SK-N-SH treated with all-trans-retinoic acid at 6 μM for 48 hours (cell line): ENCODE data around the gene RADIL.

Source experiments
- CSRNP3 ChIP-seq: fragments of 250-450 bp; sonication (Bioruptor Pico); IDR thresholded peaks from 2 replicates; pipeline ENCODE4 v1.5.1; 2021; ENCODE audit warnings: mild to moderate bottlenecking, moderate library complexity
- GLIS3 ChIP-seq: fragments of 250-450 bp; sonication (Bioruptor Pico); IDR thresholded peaks from 2 replicates; pipeline ENCODE4 v1.5.0; 2020; ENCODE audit warnings: mild to moderate bottlenecking, moderate library complexity
- PATZ1 ChIP-seq: fragments of 250-450 bp; sonication (Bioruptor Pico); IDR thresholded peaks from 2 replicates; pipeline ENCODE4 v1.8.0; 2020; ENCODE audit warnings: mild to moderate bottlenecking, moderate library complexity, borderline replicate concordance
- POU6F1 ChIP-seq: fragments of 250-450 bp; sonication (Bioruptor Pico); IDR thresholded peaks from 2 replicates; pipeline ENCODE4 v1.8.0; 2021; ENCODE audit warnings: low read depth, mild to moderate bottlenecking, moderate library complexity, borderline replicate concordance
- SNAI2 ChIP-seq: fragments of 250-450 bp; sonication (Bioruptor Pico); IDR thresholded peaks from 2 replicates; pipeline ENCODE4 v1.5.0; 2020; ENCODE audit warnings: mild to moderate bottlenecking, moderate library complexity
- TOX ChIP-seq: fragments of 250-450 bp; sonication (Bioruptor Pico); IDR thresholded peaks from 2 replicates; pipeline ENCODE4 v1.8.0; 2021; ENCODE audit warnings: mild to moderate bottlenecking, moderate library complexity, borderline replicate concordance
- ZNF8 ChIP-seq: fragments of 450-650 bp; formaldehyde crosslinking; IDR thresholded peaks from 2 replicates; pipeline ENCODE4 v1.5.0; 2020; ENCODE audit warnings: mild to moderate bottlenecking, moderate library complexity

GRCh38 chr7:4861673-4862072 is 21.8 kb downstream of the RADIL start, which contains the start of gene PAPOLB:
- TF ChIP-seq ZNF8 (CRISPR knock-in tag): no peak
- TF ChIP-seq POU6F1 (CRISPR knock-in tag): no peak
- TF ChIP-seq PATZ1 (CRISPR knock-in tag): no peak
- no peak for TF ChIP-seq SNAI2 (CRISPR knock-in tag)
- TF ChIP-seq GLIS3 (CRISPR knock-in tag): no peak
- no peak for TF ChIP-seq TOX (CRISPR knock-in tag)
- no peak for TF ChIP-seq CSRNP3 (CRISPR knock-in tag)
